Fibroblast of upper back skin (primary cell): ENCODE data around the gene HELLS.
"Not testable (repeated sequence)": the region's sequence is repeated elsewhere in the genome, so short reads cannot be mapped to it uniquely, and the experiment has no call there.

ENCODE experiments used
- DNase-seq: peaks from one replicate; pipeline ENCODE4 v3.0.0-alpha.2; 2013

The HELLS gene

GRCh38 chr10:94608559-94608958 lies 63.0 kb downstream of the HELLS start:
- no peak for DNase-seq

GRCh38 chr10:94614558-94614957 lies 69.0 kb downstream of the HELLS start:
- no peak for DNase-seq

GRCh38 chr10:94617389-94617944 lies 71.9 kb downstream of the HELLS start:
- DNase-seq = no peak

GRCh38 chr10:94622666-94623205 lies 77.1 kb downstream of the HELLS start:
- no peak for DNase-seq

GRCh38 chr10:94623572-94623971 lies 78.0 kb downstream of the HELLS start:
- peak; percentile 19 for DNase-seq

- no peak for DNase-seq
Observed at GRCh38 chr10:94626476-94626875, 80.9 kb downstream of the HELLS start.

- no peak for DNase-seq
Observed at GRCh38 chr10:94627511-94627910, 81.9 kb downstream of the HELLS start.

GRCh38 chr10:94630017-94630688 lies 84.6 kb downstream of the HELLS start:
- DNase-seq = peak; percentile 21

- DNase-seq = no peak
Observed at GRCh38 chr10:94631077-94631875, 85.7 kb downstream of the HELLS start.

- DNase-seq = no peak
Observed at GRCh38 chr10:94632954-94633353, 87.4 kb downstream of the HELLS start.

GRCh38 chr10:94638097-94638496 lies 92.5 kb downstream of the HELLS start:
- DNase-seq = not testable (repeated sequence)

- DNase-seq = no peak
Observed at GRCh38 chr10:94639902-94640301, 94.3 kb downstream of the HELLS start.

GRCh38 chr10:94640562-94640961 lies 95.0 kb downstream of the HELLS start:
- no peak for DNase-seq

- DNase-seq = no peak
Observed at GRCh38 chr10:94641480-94641879, 95.9 kb downstream of the HELLS start.

- no peak for DNase-seq
Observed at GRCh38 chr10:94644352-94644751, 98.8 kb downstream of the HELLS start.

GRCh38 chr10:94645285-94645684 lies 99.7 kb downstream of the HELLS start:
- no peak for DNase-seq
